Measurements from ENCODE around the gene XRCC5. TPM values are rescaled to one million over a fixed set of nuclear protein-coding genes. Genes with fewer than 3 reads are reported as not detected.

The XRCC5 gene
- total RNA-seq, 2 donors from 2014 or later = 163 to 189 TPM

DNA sequence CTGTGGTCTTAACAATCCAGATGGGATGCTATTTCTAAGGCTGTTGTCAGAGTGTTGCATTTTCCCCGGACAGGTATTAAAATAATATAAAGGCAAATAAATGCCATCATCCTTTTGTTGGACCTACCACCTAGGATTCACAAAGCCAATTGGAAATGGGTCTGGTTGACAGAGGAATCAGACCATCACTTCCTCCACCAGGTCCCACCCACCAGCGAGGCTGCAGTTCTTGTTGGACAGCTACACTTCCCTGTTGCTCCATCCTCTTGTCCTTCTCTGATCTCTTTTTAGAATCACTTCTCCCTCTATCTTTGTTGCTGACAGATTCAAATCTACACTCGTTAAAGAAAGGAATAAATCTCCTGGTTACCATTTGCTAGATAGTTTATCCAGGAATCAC lies 26.3 kb upstream of the XRCC5 start:
- ATAC-seq = no peak
- peak in 1 of 2 donors; percentile 27 for DNase-seq

DNA sequence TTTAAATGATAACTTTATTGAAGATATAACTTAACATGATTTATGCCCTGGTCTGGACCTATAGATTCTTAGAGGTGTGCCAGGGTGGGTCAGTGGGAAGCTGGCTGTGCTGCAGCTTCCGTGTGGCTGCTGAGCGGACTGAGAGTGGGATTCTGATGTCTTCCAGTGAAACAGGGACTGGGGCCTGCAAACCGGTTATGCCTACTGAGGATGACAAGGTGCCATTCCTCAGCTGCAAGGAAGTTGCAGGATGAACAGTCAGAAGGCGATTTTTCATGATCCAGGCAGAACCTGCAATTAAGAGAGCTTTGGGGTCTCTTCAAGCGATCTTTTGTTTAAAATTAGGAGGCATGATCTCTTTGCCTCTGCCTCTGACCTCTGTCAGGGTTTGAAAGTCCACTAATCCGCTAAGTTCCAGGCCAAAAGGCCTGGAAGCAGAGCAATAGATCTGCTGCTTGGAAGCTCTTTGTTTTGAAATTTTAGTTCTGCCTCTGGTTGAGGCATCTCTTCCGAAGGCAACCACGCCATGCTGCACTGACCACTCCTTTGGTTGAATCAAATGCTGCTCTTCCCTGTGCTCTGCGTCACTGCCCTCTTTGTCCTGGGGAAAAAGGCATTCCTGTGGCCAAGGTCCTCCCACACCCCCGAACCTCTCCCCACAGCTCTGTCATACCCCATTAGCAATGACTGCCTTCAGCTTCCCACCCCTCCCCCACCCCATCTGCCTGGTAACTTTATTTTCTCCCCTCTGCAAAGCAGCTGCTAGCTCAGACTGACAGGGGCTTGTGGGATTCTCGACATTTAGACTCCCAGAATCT lies 25.5 kb upstream of the XRCC5 start:
- intact Hi-C loops (cut with DNase I, micrococcal nuclease) = no loop called here
- no peak for ATAC-seq

More for the DNA sequence above, 26.3 kb upstream of the XRCC5 start:
- intact Hi-C loops (cut with DNase I, micrococcal nuclease) = no loop called here

DNA sequence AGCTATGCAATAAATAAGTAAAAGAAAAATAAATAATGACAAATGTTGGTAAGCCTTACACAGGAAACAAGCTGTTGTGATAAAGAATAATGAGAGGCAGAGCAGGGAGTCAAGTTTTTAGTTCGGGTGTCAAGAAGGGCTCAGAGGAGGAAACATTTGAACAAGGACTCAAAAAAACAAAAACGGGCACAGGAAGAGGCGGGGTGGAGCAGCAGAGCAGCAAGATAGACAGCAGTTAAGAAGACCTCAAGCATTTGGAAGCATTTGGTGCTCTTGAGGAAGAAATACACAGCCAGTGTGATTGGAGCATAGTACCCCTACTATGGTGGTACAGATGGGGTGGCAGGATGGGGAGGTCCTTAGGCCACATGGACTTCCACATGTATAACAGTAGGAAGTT lies 24.6 kb upstream of the XRCC5 start:
- intact Hi-C loops (cut with DNase I, micrococcal nuclease) = no loop called here
- no peak for DNase-seq
- no peak for ATAC-seq

More for the DNA sequence above, 25.5 kb upstream of the XRCC5 start:
- no peak for DNase-seq

DNA sequence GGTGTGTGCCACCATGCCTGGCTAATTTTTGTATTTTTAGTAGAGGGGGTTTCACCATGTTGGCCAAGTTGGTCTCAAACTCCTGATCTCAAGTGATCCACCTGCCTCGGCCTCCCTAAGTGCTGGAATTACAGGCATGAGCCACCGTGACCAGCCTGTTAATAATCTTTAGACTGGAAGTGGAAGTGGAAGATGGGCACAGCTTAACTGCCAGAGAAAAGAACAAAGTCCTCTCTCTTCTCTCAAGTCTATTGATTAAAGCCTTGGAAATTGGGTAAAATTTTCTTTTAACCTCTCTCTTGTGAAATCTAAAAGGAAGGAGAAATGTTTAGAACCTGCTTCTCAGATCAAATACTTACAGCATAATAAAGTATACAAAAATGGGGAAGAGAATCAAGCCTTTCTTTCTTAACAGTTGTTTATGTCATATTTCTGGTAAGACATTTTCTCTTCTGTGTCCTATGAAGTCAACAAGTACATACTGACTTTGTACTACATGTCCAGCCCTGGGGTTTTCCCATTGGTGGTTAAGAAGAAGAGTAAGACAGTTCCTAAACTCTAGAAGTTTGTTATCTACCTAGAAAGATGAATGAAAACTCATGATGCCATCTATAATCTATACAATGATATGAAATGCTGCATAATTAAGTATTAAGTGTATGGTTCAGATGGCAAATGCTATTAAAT lies 22.8 kb upstream of the XRCC5 start:
- no peak for DNase-seq
- no peak for ATAC-seq
- intact Hi-C loops (cut with DNase I, micrococcal nuclease) = no loop called here

DNA sequence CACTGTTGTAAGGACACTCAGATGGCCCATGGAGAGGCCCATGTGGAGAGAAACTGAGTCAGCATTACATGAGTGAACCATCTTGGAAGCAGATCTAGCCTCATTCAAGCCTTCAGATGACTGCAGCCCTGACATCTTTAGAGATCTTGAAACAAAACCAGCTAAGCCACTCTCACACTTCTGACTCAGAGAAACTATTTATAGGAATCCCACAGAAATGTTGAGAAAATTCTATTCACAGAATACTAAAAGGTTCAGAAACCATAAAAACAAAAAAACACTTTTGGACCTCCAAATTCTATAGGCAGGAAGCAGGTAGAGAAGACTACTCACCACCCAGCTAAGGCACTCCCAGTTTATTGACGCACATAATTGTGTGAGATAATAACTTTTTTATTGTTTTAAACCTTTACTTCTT lies 18.8 kb upstream of the XRCC5 start:
- peak; percentile 79 for ATAC-seq
- intact Hi-C loops (cut with DNase I, micrococcal nuclease) = no loop called here
- no peak for DNase-seq

GRCh38 chr2:216092646-216093045 lies 16.5 kb upstream of the XRCC5 start:
- intact Hi-C loops (cut with DNase I, micrococcal nuclease) = no loop called here
- ATAC-seq (no peak), DNase-seq (no peak)

DNA sequence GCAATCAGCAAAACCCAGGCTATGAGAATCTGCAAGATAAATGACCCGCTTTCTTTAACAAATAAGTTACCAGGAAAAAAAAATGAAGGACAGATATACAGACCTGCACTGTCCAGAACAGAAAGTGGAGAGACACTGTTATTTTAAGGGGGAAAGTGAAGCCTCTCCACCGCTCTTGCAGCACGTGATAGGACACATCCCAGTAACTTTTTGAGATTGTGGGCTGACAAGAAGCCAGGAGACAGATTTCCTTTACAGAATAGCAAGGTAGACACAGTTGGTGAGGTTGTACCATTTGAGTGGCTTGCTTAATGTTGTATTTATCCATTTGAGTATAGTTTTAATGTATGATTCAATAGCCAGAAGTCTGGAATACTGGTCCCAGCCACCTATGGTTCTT lies 14.4 kb upstream of the XRCC5 start:
- intact Hi-C loops (cut with DNase I, micrococcal nuclease) = no loop called here
- no peak for DNase-seq
- ATAC-seq = no peak

GRCh38 chr2:216098421-216099334 lies 10.5 kb upstream of the XRCC5 start:
- ATAC-seq (no peak), DNase-seq (no peak)
- intact Hi-C loops (cut with DNase I, micrococcal nuclease) = no loop called here

- no peak for ATAC-seq
- DNase-seq = no peak
- intact Hi-C loops (cut with DNase I, micrococcal nuclease) = no loop called here
These were observed 8.0 kb upstream of the XRCC5 start for GRCh38 chr2:216101109-216101508.

- DNase-seq (no peak), ATAC-seq (no peak)
- intact Hi-C loops (cut with DNase I, micrococcal nuclease) = no loop called here
These were observed 5.9 kb upstream of the XRCC5 start for GRCh38 chr2:216103213-216103612.

- no peak for DNase-seq
These were observed 4.5 kb upstream of the XRCC5 start for GRCh38 chr2:216104691-216105090.

DNA sequence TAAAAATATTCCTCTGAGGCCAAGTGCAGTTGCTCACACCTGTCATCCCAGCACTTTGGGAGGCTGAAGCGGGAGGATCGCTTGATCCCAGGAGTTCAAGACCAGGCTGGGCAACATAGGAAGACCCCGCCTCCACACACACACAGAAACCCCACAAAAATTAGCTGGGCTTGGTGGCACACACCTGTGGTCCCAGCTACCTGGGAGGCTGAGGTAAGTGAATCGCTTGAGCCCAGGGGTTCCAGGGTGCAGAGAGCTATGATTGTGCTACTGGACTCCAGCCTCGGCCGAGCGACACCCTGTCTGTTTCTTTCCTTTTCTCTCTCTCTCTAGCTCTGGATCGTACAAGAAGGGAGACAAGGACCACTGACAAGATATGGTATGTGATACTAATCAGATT lies 1.8 kb upstream of the XRCC5 start:
- DNase-seq (no peak), ATAC-seq (no peak)
- intact Hi-C loops (cut with DNase I, micrococcal nuclease) = no loop called here

More at GRCh38 chr2:216104691-216105090, 4.5 kb upstream of the XRCC5 start:
- no peak for ATAC-seq
- intact Hi-C loops (cut with DNase I, micrococcal nuclease) = no loop called here

DNA sequence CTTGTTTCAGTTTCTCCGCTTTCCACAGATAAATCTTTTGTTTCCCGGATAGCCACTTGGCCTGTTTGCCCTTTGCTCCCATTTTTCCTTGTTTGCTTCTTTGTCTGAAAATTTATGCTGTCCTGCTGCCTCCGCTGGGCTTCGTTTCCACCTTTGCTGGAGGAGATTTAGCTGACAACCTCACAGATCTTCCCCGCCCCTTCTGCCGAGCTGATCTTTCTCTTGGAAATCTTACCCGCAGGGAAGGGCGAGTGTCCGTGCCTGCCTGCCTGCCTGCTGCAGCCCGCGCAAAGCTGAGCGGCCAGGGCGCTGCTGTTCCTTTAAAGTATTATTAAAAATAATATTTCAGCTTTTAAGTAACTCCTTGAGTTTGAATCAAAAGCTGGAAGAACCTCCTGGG lies 1.4 kb upstream of the XRCC5 start:
- no peak for DNase-seq
- ATAC-seq = no peak
- intact Hi-C loops (cut with DNase I, micrococcal nuclease) = no loop called here

DNA sequence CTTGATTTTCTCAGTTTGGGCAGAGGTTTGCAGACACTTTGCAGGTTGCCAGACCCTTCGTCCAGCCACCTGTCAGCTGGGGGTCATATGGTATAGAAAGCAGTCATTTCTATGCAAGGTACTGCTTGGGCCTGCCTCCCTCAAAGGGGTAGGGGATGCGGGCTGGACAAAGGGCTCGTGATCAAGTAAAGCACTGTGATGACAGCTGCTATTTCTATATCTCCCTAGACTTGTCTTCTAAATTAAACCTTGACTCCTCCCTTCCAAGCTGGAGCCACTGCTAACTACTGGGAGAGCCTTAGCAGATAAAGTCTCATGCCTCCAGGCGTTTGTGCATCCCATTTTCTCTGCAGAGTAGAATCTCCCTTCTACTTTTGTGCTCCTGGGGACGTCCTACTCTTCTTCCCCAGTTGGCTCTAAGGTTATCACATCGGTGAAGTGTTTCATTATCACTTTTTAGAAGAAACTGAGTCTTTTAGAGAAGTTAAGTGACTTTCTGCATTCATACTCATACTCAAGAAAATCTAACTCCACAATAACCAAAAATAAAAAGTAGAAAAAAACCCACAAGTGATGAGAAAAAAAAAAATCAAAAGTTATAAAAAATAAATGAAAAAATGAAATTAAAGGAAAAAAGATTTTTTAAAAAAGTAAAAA lies 710 bp upstream of the XRCC5 start:
- DNase-seq = no peak
- intact Hi-C loops (cut with DNase I, micrococcal nuclease) = no loop called here
- no peak for ATAC-seq

DNA sequence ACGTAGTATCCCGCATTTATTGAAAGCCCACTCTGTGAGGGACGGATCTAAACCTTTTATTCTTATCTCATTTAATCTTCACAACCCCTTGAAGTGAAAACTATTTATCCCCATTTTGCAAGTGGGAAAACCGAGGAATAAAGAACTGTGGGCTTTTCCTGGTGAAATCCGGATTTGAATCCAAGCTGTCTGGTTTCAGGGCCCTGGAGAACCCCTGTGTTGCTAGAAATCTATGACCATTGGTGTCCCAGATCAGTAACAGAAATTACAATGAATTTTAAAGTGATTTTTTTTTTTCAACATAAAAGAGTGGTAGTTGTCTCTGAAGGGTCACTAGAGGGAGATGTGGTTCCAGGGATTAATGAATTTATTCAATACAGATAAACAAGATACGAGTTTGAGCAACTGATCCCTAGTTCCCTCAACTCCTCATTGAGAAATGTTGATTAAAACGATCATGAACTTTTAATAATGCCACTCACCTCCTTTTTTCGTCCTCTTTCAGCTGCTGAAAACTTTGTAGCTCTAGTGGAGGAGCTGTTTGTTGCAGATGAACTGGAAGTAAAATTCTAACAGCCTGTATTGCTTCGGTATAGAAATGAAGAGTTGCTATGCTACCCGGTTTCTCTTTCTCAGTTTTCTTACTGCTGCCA lies 940 bp downstream of the XRCC5 start:
- intact Hi-C loops (cut with DNase I, micrococcal nuclease) = no loop called here
- no peak for DNase-seq
- no peak for ATAC-seq

DNA sequence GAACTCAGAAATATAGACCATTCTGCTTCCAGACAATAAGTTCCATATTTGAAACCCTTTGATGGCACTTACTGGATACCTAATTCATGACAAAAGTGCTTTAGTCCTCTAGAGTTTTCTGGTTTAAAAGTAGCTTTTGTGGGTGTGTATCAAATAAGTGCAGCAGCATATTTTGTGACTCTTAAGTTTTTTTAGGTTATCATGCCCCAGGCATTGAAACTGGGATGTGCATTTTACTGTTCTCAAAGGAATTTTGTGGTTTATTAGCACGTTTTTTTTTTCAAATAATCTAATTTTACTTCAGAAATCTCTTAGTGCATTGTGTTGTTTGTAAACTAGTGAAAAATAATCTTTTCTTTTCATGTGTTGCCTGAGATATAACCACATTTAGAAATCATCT lies 1.5 kb downstream of the XRCC5 start:
- ATAC-seq (no peak), DNase-seq (no peak)
- intact Hi-C loops (cut with DNase I, micrococcal nuclease) = no loop called here

DNA sequence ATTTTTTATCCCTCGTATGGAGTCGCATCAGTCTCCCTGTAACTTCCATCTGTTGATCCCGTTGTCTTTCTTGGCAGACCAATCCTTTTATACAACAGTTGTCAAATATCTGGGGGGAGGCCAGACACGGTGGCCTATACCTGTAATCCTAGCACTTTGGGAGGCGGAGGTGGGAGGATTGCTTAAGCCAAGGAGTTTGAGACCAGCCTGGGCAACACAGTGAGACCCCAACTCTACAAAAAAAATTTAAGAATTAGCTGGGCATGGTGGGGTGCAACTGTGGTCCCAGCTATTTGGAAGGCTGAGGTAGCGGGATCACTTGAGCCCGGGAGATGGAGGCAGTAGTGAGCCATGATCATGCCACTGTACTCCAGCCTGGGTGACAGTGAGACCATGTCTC lies 2.0 kb downstream of the XRCC5 start:
- intact Hi-C loops (cut with DNase I, micrococcal nuclease) = no loop called here
- ATAC-seq (no peak), DNase-seq (no peak)

DNA sequence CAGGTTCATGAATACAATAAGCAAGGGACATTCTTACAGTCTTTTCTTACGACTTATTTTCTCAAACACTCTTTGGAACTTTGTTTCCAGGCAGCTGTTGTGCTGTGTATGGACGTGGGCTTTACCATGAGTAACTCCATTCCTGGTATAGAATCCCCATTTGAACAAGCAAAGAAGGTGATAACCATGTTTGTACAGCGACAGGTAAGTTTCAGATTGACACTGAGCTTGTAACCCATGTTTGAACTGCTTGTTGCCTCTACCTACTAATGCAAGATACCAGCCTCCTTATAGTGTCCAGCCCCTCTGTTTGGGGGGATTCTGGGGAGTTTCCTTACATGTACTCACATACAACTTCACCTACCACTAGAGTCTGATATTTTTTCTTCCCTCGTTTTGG lies 3.8 kb downstream of the XRCC5 start:
- no peak for ATAC-seq
- intact Hi-C loops (cut with DNase I, micrococcal nuclease) = no loop called here

DNA sequence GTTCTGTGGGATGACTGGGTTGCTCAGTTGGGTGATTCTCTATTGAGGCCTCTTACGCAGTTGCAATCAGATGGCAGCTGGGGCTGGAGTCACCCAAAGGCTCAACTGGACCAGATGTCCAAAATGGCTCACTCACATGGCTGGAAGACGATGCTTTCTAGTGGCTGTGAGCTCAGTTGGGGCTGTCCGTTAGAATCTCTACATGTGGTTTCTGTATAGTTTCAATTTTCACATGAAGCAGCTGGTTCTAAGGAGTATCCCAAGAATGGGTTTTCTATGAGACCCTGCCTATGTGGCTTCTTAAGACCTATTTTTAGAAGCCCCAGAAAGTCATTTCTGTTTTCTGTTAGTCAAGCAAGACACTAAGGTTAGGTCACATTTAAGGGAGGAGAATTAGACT lies 4.4 kb downstream of the XRCC5 start:
- intact Hi-C loops (cut with DNase I, micrococcal nuclease) = no loop called here
- DNase-seq (no peak), ATAC-seq (no peak)

More for the DNA sequence above, 3.8 kb downstream of the XRCC5 start:
- DNase-seq = no peak
